Measurements from ENCODE around the gene ASS1. TPM values are rescaled to one million over a fixed set of nuclear protein-coding genes. Genes with fewer than 3 reads are reported as not detected.
A peak's percentile ranks its signal among the peaks of the same experiment; 100 is the strongest.

ASS1 gene
- total RNA-seq, 2 donors from 2014 or later: not detected

DNA sequence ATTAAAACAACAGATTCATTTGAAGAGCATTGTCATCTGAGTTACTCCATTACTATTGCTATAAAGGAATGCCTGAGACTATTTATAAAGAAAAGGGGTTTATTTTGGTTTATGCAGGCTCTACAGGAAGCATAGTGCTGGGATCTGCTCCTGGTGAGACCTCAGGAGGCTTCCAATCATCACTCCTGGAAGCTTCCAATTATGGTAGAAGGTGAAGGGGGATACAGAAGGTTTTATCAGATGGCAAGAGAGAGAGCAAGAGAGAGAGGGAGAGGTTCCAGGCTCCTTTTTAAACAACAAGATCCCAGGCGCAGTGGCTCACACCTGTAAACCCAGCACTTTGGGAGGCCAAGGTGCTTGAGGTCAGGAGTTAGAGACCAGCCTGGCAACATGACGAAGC is 63.5 kb downstream of the ASS1 start:
- H3K36me3 Mint-ChIP-seq: peaks cover 4% of the 10 kb centered on the region
- no peak overlapping the region for H3K4me3 Mint-ChIP-seq
- H3K9me3 Mint-ChIP-seq: peaks cover 3% of the 10 kb centered on the region
- ATAC-seq (no peak), DNase-seq (ENCODE audit: low spot score) (no peak)
- H3K27me3 Mint-ChIP-seq: peaks cover 5 to 10% of the 10 kb centered on the region in 2 donors
- no peak overlapping the region for H3K27ac Mint-ChIP-seq
- no peaks in the 10 kb centered on the region for H3K4me1 Mint-ChIP-seq (ENCODE audit: low read depth in 2 of 2)

DNA sequence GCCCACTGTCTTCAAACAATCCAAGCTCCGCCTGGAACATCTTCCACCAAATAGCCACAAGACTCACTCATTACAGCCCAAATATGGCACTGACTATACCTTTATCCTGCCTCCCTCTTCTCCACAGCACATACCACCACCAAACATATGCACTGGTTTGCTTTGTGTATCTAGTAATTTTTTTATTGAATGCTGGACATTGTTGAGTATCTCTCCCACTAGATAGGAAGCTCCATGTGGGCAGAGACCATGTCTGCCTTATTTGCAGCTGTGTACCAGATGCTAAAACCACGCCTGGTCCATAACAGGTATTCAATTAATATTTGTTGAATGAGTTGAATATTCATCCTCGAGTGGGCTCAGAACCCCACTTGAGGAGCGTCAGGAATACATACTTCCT is 67.4 kb downstream of the ASS1 start:
- Mint-ChIP-seq H3K4me3 (no peak overlapping the region), H3K27me3 (peaks cover 5 to 10% of the 10 kb centered on the region in 2 donors), H3K9me3 (peaks cover 3% of the 10 kb centered on the region), H3K36me3 (peaks cover 4% of the 10 kb centered on the region), H3K27ac (no peak overlapping the region), H3K4me1 (ENCODE audit: low read depth in 2 of 2) (no peaks in the 10 kb centered on the region)
- no peak for ATAC-seq
- DNase-seq (ENCODE audit: low spot score): no peak

DNA sequence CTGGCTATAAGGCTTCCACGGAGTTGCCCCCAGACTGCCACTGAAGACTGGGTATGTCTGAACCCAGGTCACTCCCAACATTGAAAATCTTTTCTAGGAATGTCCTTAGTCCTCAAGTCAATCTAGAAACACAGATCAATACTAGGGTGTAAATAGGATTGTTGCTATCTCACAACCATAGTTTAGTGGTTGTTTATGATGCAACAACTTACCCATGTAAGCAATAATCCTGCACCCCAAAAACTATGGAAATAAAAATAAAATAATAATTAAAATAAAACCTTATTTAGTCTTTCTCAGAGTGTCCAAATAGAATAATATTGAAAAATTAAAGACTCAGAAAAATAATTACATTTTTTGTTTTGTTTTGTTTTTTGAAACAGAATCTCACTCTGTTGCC is 68.3 kb downstream of the ASS1 start:
- Mint-ChIP-seq H3K9me3 (peaks cover 3% of the 10 kb centered on the region), H3K4me3 (no peak overlapping the region), H3K27me3 (peaks cover 4 to 10% of the 10 kb centered on the region in 2 donors), H3K27ac (no peak overlapping the region), H3K36me3 (peaks cover 4% of the 10 kb centered on the region), H3K4me1 (ENCODE audit: low read depth in 2 of 2) (no peaks in the 10 kb centered on the region)
- no peak for ATAC-seq
- no peak for DNase-seq (ENCODE audit: low spot score)

DNA sequence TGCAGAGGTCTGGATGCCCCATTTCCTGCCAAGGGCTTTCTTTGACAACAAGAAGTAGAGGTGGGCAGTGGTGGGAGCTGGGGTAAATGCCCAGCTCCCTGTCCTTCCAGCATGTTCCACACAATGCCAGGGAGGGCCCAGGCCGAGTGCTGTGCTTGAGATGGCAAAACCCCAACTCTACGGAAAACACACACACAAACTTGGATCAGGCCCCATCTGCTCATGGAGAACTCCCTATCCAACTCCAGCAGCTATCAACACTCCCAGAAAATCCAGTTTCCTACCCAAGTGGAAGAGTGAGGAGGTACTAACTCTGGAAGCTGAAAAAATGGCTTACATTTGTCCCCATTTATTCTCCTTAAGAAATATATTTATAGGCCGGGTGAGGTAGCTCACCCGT is 73.5 kb downstream of the ASS1 start:
- Mint-ChIP-seq H3K9me3 (no peaks in the 10 kb centered on the region), H3K4me3 (no peak overlapping the region), H3K4me1 (ENCODE audit: low read depth in 2 of 2) (no peaks in the 10 kb centered on the region), H3K36me3 (no peaks in the 10 kb centered on the region), H3K27me3 (peaks cover 0 to 2% of the 10 kb centered on the region in 2 donors), H3K27ac (no peak overlapping the region)
- ATAC-seq: no peak
- no peak for DNase-seq (ENCODE audit: low spot score)

GRCh38 chr9:130518943-130519799 is 74.4 kb downstream of the ASS1 start:
- Mint-ChIP-seq H3K27ac (peak overlapping the region in 1 of 2 donors; percentile 45), H3K9me3 (no peaks in the 10 kb centered on the region), H3K4me3 (no peak overlapping the region), H3K27me3 (peaks cover 0 to 3% of the 10 kb centered on the region in 2 donors), H3K36me3 (no peaks in the 10 kb centered on the region), H3K4me1 (ENCODE audit: low read depth in 2 of 2) (no peaks in the 10 kb centered on the region)
- DNase-seq (ENCODE audit: low spot score): no peak
- ATAC-seq: no peak

GRCh38 chr9:130519927-130520326 is 75.2 kb downstream of the ASS1 start:
- H3K27ac Mint-ChIP-seq: no peak overlapping the region
- no peaks in the 10 kb centered on the region for H3K36me3 Mint-ChIP-seq
- H3K9me3 Mint-ChIP-seq: no peaks in the 10 kb centered on the region
- no peak overlapping the region for H3K4me3 Mint-ChIP-seq
- ATAC-seq (no peak), DNase-seq (ENCODE audit: low spot score) (no peak)
- peaks cover 0 to 3% of the 10 kb centered on the region in 2 donors for H3K27me3 Mint-ChIP-seq
- no peaks in the 10 kb centered on the region for H3K4me1 Mint-ChIP-seq (ENCODE audit: low read depth in 2 of 2)

GRCh38 chr9:130521715-130522114 is 77.0 kb downstream of the ASS1 start:
- H3K9me3 Mint-ChIP-seq: no peaks in the 10 kb centered on the region
- H3K27ac Mint-ChIP-seq: no peak overlapping the region
- H3K4me3 Mint-ChIP-seq: no peak overlapping the region
- H3K36me3 Mint-ChIP-seq: no peaks in the 10 kb centered on the region
- H3K4me1 Mint-ChIP-seq (ENCODE audit: low read depth in 2 of 2): no peaks in the 10 kb centered on the region
- DNase-seq (ENCODE audit: low spot score): no peak
- H3K27me3 Mint-ChIP-seq: peaks cover 0 to 3% of the 10 kb centered on the region in 2 donors
- no peak for ATAC-seq

- Mint-ChIP-seq H3K27ac (no peak overlapping the region), H3K4me3 (no peak overlapping the region), H3K4me1 (ENCODE audit: low read depth in 2 of 2) (no peaks in the 10 kb centered on the region), H3K9me3 (no peaks in the 10 kb centered on the region), H3K36me3 (no peaks in the 10 kb centered on the region), H3K27me3 (peaks cover 0 to 6% of the 10 kb centered on the region in 2 donors)
- DNase-seq (ENCODE audit: low spot score) (no peak), ATAC-seq (no peak)
Observed at GRCh38 chr9:130522233-130522808, 77.6 kb downstream of the ASS1 start.

DNA sequence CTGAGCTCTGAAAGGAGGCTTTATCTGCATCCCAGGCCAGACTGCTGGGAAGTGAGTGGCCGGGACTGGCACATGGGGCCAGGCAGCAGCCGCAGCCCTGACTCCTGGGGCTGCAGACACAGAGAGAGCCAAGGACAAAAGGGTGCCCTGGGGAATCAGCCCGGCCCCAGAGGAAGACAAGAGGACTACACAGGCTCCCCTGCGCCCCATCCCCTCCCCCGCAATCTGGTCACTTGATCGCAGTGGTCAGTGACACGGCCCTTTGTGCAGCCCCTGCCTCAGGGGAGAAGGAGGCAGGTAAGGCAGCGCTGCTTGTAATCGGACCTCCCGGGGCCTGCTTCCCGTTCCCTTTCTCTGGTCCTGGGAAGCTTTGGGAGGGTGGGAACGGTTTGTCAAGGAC is 79.2 kb downstream of the ASS1 start:
- no peaks in the 10 kb centered on the region for H3K36me3 Mint-ChIP-seq

DNA sequence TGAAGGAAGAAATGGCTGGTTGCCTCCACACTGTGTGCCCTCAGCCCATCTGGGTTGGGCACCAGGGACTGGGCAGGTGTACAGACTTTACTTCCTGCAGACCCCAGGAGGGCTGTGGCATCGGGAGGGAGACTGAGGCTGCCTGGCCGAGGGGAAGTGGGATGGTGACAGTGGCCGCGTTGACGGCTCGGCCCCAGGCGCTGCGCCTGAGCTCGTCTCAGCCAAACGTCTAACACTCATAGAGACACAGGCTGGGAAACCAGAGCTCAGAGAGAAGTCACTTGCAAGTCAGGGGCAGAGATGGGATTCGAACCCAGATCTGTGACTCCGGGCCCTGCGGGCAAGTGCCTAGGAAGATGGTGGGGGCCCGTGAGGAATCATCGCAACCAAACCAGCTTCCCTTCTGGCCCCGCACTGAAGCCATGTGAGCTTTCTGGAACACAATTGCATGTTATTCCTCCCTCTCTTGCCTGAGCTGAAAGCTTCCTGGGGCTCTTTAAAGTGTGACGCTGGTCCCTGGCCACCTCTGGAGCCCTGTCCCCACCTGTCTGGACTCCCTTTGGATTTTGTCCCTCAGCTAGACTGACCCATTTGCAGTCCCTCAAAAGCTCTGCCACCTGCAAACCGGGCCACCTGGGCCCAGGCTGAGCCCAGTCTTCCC is 81.6 kb downstream of the ASS1 start:
- no peaks in the 10 kb centered on the region for H3K4me1 Mint-ChIP-seq (ENCODE audit: low read depth in 2 of 2)
- H3K4me3 Mint-ChIP-seq: no peak overlapping the region
- no peaks in the 10 kb centered on the region for H3K9me3 Mint-ChIP-seq
- ATAC-seq (no peak), DNase-seq (ENCODE audit: low spot score) (no peak)
- H3K27me3 Mint-ChIP-seq: peaks cover 0 to 10% of the 10 kb centered on the region in 2 donors
- no peak overlapping the region for H3K27ac Mint-ChIP-seq
- H3K36me3 Mint-ChIP-seq: no peaks in the 10 kb centered on the region

More for the DNA sequence above, 79.2 kb downstream of the ASS1 start:
- ATAC-seq: peak in 1 of 2 donors; percentile 20
- no peaks in the 10 kb centered on the region for H3K9me3 Mint-ChIP-seq
- H3K27ac Mint-ChIP-seq: no peak overlapping the region
- DNase-seq (ENCODE audit: low spot score): no peak
- no peak overlapping the region for H3K4me3 Mint-ChIP-seq
- no peaks in the 10 kb centered on the region for H3K4me1 Mint-ChIP-seq (ENCODE audit: low read depth in 2 of 2)
- H3K27me3 Mint-ChIP-seq: peaks cover 0 to 6% of the 10 kb centered on the region in 2 donors

DNA sequence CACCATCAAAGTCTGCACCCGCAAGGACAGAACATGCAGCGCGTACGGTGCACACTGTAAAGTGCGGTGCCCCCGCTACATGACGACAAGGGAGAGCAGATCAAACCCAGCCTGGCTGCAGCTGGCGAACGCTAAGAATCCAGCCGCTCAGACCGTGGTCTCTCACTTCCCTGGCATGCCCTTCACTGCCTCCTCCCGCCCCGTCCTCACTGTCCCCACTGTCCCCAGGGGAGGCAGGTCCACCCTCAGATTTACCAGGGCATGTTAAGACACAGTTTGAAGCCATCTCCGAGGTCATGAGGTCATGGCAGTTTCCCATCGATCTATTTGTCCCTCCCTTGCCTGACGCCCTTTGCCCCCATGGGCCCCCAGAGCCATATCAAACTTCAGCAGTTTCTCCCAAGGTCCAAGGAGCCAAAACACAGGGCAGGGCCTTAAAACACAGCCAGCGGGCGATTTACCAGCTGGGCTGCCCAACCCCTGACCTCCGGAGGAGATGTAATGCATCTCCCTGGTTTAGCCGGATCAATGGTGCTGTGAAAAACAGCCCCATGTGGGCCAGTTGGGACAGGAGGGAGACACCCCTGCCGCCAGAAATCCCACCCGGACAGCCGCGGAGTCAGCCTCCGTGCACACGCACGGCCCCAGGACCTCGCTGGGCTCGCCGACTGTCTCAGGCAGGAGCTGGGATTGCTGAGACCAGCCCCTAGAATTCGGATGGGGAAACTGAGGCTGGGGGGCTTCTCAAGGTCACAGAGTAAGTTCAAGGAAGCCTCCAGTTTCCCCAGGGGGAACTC is 82.3 kb downstream of the ASS1 start:
- Mint-ChIP-seq H3K27ac (no peak overlapping the region), H3K9me3 (no peaks in the 10 kb centered on the region)

DNA sequence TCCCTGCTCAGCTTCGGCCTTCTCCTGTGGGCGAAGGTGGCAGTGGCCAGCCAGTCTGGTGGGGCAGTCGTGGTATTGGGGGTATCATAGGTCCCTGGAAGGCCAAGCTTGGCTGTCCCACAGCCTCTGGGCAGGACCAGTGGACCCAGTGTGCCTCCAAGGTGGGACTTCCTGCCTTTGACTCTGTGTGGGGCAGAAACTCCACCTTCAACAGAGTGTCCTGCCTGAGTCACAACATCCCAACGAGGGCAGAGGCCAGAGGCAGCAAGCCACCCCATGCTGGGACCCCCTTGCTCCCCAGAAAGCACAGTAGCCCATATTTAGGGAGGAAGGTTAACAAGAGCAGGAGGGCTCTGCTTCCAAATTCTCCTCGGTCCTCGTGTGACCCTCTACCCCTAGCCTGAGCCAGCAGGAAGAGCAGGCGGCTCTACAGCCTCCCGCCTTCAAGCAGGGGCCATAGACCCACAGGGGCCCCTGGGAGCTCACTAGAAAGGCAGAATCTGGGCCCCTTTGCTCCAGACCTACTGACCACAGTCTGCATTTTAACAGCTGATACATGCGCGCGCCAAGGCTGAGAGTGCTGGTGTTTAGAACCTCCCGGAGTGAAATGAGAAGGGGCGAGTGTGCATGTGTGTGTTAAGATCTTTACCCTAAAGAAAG is 83.0 kb downstream of the ASS1 start:
- H3K9me3 Mint-ChIP-seq: no peaks in the 10 kb centered on the region
- DNase-seq (ENCODE audit: low spot score): no peak
- ATAC-seq: no peak
- no peaks in the 10 kb centered on the region for H3K4me1 Mint-ChIP-seq (ENCODE audit: low read depth in 2 of 2)
- no peak overlapping the region for H3K27ac Mint-ChIP-seq
- no peaks in the 10 kb centered on the region for H3K36me3 Mint-ChIP-seq
- H3K4me3 Mint-ChIP-seq: no peak overlapping the region
- H3K27me3 Mint-ChIP-seq: peaks cover 0 to 15% of the 10 kb centered on the region in 2 donors

More for the DNA sequence above, 82.3 kb downstream of the ASS1 start:
- peaks cover 0 to 10% of the 10 kb centered on the region in 2 donors for H3K27me3 Mint-ChIP-seq
- ATAC-seq (no peak), DNase-seq (ENCODE audit: low spot score) (no peak)
- H3K4me3 Mint-ChIP-seq: no peak overlapping the region
- no peaks in the 10 kb centered on the region for H3K36me3 Mint-ChIP-seq
- H3K4me1 Mint-ChIP-seq (ENCODE audit: low read depth in 2 of 2): no peaks in the 10 kb centered on the region

DNA sequence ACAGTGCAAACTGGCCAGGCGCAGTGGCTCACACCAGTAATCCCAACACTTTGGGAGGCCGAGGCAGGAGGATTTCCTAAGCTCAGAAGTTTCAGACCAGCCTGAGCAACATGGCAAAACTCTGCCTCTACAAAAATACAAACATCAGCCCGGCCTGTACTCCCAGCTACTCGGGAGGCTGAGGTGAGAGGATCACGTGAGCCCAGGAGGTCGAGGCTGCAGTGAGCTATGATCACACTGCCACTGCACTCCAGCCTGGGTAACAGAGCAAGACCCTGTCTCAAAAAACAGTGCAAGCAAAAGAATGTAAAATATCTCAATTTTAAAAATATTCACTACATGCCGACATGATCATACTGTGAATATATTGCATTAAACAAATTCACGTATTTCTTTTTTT is 83.9 kb downstream of the ASS1 start:
- Mint-ChIP-seq H3K4me1 (ENCODE audit: low read depth in 2 of 2) (no peaks in the 10 kb centered on the region), H3K27me3 (peaks cover 0 to 13% of the 10 kb centered on the region in 2 donors), H3K9me3 (no peaks in the 10 kb centered on the region), H3K36me3 (no peaks in the 10 kb centered on the region), H3K27ac (no peak overlapping the region), H3K4me3 (no peak overlapping the region)
- ATAC-seq (no peak), DNase-seq (ENCODE audit: low spot score) (no peak)
